ENCODE data around the gene DDX1. TPM values are rescaled to one million over a fixed set of nuclear protein-coding genes. Genes with fewer than 3 reads are reported as not detected.

The DDX1 gene
- total RNA-seq, 1 donor = 120 TPM

GRCh38 chr2:15583826-15584225 is 7.8 kb upstream of the DDX1 start:
- DNase-seq (ENCODE audit: low read depth) = no peak
- no peak for TF ChIP-seq CTCF (IDR thresholded peaks at IDR 0.05; ENCODE audit: insufficient read depth, low read depth, low read length)
- H3K4me3 ChIP-seq (ENCODE audit: low read depth, low read length) = no peak overlapping the region

GRCh38 chr2:15584316-15584715 is 7.4 kb upstream of the DDX1 start:
- no peak for TF ChIP-seq CTCF (IDR thresholded peaks at IDR 0.05; ENCODE audit: insufficient read depth, low read depth, low read length)
- H3K4me3 ChIP-seq (ENCODE audit: low read depth, low read length) = no peak overlapping the region
- DNase-seq (ENCODE audit: low read depth) = no peak

- no peak overlapping the region for H3K4me3 ChIP-seq (ENCODE audit: low read depth, low read length)
- TF ChIP-seq CTCF (IDR thresholded peaks at IDR 0.05; ENCODE audit: insufficient read depth, low read depth, low read length) = no peak
- no peak for DNase-seq (ENCODE audit: low read depth)
Observed at GRCh38 chr2:15584767-15585469, 6.8 kb upstream of the DDX1 start.

GRCh38 chr2:15588329-15588919 is 3.2 kb upstream of the DDX1 start:
- peak; percentile 64 for DNase-seq (ENCODE audit: low read depth)
- peak; percentile 75 for TF ChIP-seq CTCF (IDR thresholded peaks at IDR 0.05; ENCODE audit: insufficient read depth, low read depth, low read length)
- H3K4me3 ChIP-seq (ENCODE audit: low read depth, low read length) = no peak overlapping the region

- no peak for DNase-seq (ENCODE audit: low read depth)
- TF ChIP-seq CTCF (IDR thresholded peaks at IDR 0.05; ENCODE audit: insufficient read depth, low read depth, low read length) = no peak
- peak overlapping the region; percentile 83 for H3K4me3 ChIP-seq (ENCODE audit: low read depth, low read length)
Observed at GRCh38 chr2:15591373-15591691, 336 bp upstream of the DDX1 start.

GRCh38 chr2:15593327-15593705 is 1.6 kb downstream of the DDX1 start:
- peak overlapping the region; percentile 83 for H3K4me3 ChIP-seq (ENCODE audit: low read depth, low read length)
- no peak for TF ChIP-seq CTCF (IDR thresholded peaks at IDR 0.05; ENCODE audit: insufficient read depth, low read depth, low read length)
- no peak for DNase-seq (ENCODE audit: low read depth)
